K562 (cell line): Measurements from ENCODE around the gene YBEY. TPM values are rescaled to one million over a fixed set of nuclear protein-coding genes. Genes with fewer than 3 reads are reported as not detected.
A peak's percentile ranks its signal among the peaks of the same experiment; 100 is the strongest.

Experiments used
- ATF2 ChIP-seq: sonication (generic); formaldehyde crosslinking; IDR thresholded peaks from 2 replicates; pipeline ENCODE4 v1.8.1; 2022; ENCODE audit warnings: missing genetic modification reagents
- DEAF1 ChIP-seq: fragments of 450-650 bp; formaldehyde crosslinking; IDR thresholded peaks from 2 replicates; pipeline ENCODE4 v1.4.0; 2020; ENCODE audit warnings: mild to moderate bottlenecking, moderate library complexity
- E2F1 ChIP-seq: sonication (generic); formaldehyde crosslinking; IDR thresholded peaks from 2 replicates; pipeline ENCODE4 v1.8.1; 2023; ENCODE audit warnings: mild to moderate bottlenecking, missing genetic modification reagents, moderate library complexity
- EP400 ChIP-seq: fragments of 450-650 bp; IDR thresholded peaks from 2 replicates; pipeline ENCODE4 v1.6.1; 2017; ENCODE audit warnings: antibody characterized with exemption, mild to moderate bottlenecking, moderate library complexity
- KDM4B ChIP-seq, 2 experiments: fragments of 450-650 bp in 1 of 2; sonication (generic) in 1 of 2; IDR thresholded peaks; 2 replicates each; pipeline ENCODE4 v1.6.1; 2016 to 2017; ENCODE audit warnings: borderline replicate concordance in 2 of 2, antibody characterized with exemption in 1 of 2, low read depth in 1 of 2, mild to moderate bottlenecking in 1 of 2
- MNT ChIP-seq, 2 experiments: fragments of 450-650 bp; conservative IDR thresholded peaks; 2 replicates each; pipeline ENCODE4 v1.6.1; 2017; ENCODE audit warnings: mild to moderate bottlenecking in 2 of 2, moderate library complexity in 2 of 2
- SRF ChIP-seq, 2 experiments: fragments of 250-450, 450-650 bp in 1 of 2; sonication (Bioruptor Pico) in 1 of 2; sonication (generic) in 1 of 2; formaldehyde crosslinking; IDR thresholded peaks; 2 replicates each; pipeline versions ENCODE4 v1.5.0 to v1.5.1; 2020 to 2022; ENCODE audit warnings: mild to moderate bottlenecking in 1 of 2, missing genetic modification reagents in 1 of 2
- THRAP3 ChIP-seq: fragments of 450-650 bp; IDR thresholded peaks from 2 replicates; pipeline ENCODE4 v1.6.1; 2016; ENCODE audit warnings: mild to moderate bottlenecking, inconsistent platforms, borderline replicate concordance
- VEZF1 ChIP-seq: fragments of 200-800 bp; sonication (Bioruptor generic); IDR thresholded peaks from 2 replicates; pipeline ENCODE4 v1.6.1; 2017; ENCODE audit warnings: missing genetic modification characterization, missing compliant biosample characterization
- ZMIZ1 ChIP-seq, 2 experiments: fragments of 150-350 bp in 1 of 2; IDR thresholded peaks; 2 replicates each; pipeline ENCODE4 v1.6.1; 2012 to 2016; ENCODE audit warnings: low read depth in 2 of 2, low read length in 2 of 2, mild to moderate bottlenecking in 1 of 2, moderate library complexity in 1 of 2
- ZNF174 ChIP-seq: fragments of 250-450 bp; sonication (Bioruptor Pico); IDR thresholded peaks from 2 replicates; pipeline ENCODE4 v1.4.0; 2020; ENCODE audit warnings: mild to moderate bottlenecking
- polyA plus RNA-seq, 8 experiments: library from polyadenylated mRNA; depleted of rRNA in 4 of 8; stranded (reverse) in 5 of 8; unstranded in 3 of 8; fragments of >200 nt; fragmentation: Nextera tagmentation in 2 of 8; fragmentation: Illumina TruSeq in 1 of 8; extraction: Ambion mirVana in 2 of 8; extraction: Trizol in 1 of 8; gene quantifications; 2 replicates each; pipeline versions ENCODE4 v1.2.1 to v1.2.3, GENCODE V29; 2011 to 2014; ENCODE audit warnings: inconsistent platforms in 1 of 8, missing spikeins in 1 of 8
- total RNA-seq, 7 experiments: library from RNA; depleted of rRNA in 6 of 7; stranded (reverse); fragments of >200 nt in 6 of 7; fragmentation: Illumina TruSeq in 2 of 7; extraction: Trizol in 2 of 7; gene quantifications; 2 replicates each; pipeline versions ENCODE4 v1.2.1 to v1.2.3, GENCODE V29; 2011 to 2021; ENCODE audit warnings: low replicate concordance in 1 of 7

YBEY gene
- total and polyA plus RNA-seq, 9 of the 15 experiments (the other 6 are each of a cell fraction or from before 2014, with no cell fraction given): 6.4 to 28.0 (median 12.4) TPM

GRCh38 chr21:46325073-46325912 is 39.2 kb downstream of the YBEY start (continued):
- TF ChIP-seq SRF (CRISPR knock-in tag; IDR thresholded peaks at IDR 0.05) (no peak), E2F1 (CRISPR knock-in tag) (no peak), ZMIZ1 (IDR thresholded peaks at IDR 0.05; ENCODE audit: low read depth in 2 of 2, low read length in 2 of 2) (no peak), VEZF1 (CRISPR knock-in tag) (peak; percentile 73), THRAP3 (no peak), KDM4B (IDR thresholded peaks at IDR 0.05; ENCODE audit: borderline replicate concordance in 2 of 2, low read depth in 1 of 2) (no peak), MNT (conservative IDR thresholded peaks at IDR 0.05) (peak; percentile 39 to 60; a peak in 3 of 4 replicates), ZNF174 (no peak), DEAF1 (CRISPR knock-in tag) (no peak), EP400 (peak; percentile 72), ATF2 (CRISPR knock-in tag) (no peak)
